Small intestine (tissue), 7 donors: Measurements from ENCODE around the gene ACTN4. TPM values are rescaled to one million over a fixed set of nuclear protein-coding genes. Genes with fewer than 3 reads are reported as not detected.

Experiments used
- DNase-seq, 2 donors: peaks; one replicate each; pipeline versions ENCODE4 v3.0.0 to v3.0.0-alpha.2; 2013
- FAIRE-seq: peaks from 2 replicates; lab custom pipeline; 2012; peaks lifted over from hg19 to GRCh38; lab: Jason Lieb, UNC
- H3K27ac ChIP-seq, 3 donors: one replicate each; pipeline ENCODE4 v1.5.1; 2013; ENCODE audit warnings: low read length in 2 of 3, mild to moderate bottlenecking in 2 of 3, control low read depth in 1 of 3, inconsistent platforms in 1 of 3, low read depth in 1 of 3, moderate library complexity in 1 of 3
- H3K27me3 ChIP-seq, 3 donors: one replicate each; pipeline ENCODE4 v1.6.1; 2013; ENCODE audit warnings: low read length in 3 of 3, inconsistent platforms in 1 of 3; ENCODE audit not compliant: control insufficient read depth in 3 of 3, insufficient read depth in 3 of 3
- H3K36me3 ChIP-seq, 3 donors: one replicate each; pipeline ENCODE4 v1.6.1; 2013; ENCODE audit warnings: low read length in 3 of 3, inconsistent platforms in 1 of 3, low read depth in 1 of 3, mild to moderate bottlenecking in 1 of 3, moderate library complexity in 1 of 3; ENCODE audit not compliant: control insufficient read depth in 3 of 3, insufficient read depth in 2 of 3
- H3K4me1 ChIP-seq, 3 donors: one replicate each; pipeline ENCODE4 v1.6.1; 2013; ENCODE audit warnings: low read length in 2 of 3, inconsistent platforms in 1 of 3, low read depth in 1 of 3, mild to moderate bottlenecking in 1 of 3, moderate library complexity in 1 of 3; ENCODE audit not compliant: control insufficient read depth in 3 of 3, insufficient read depth in 2 of 3
- H3K4me3 ChIP-seq, 3 donors: one replicate each; pipeline ENCODE4 v1.5.1; 2013; ENCODE audit warnings: low read length in 3 of 3, control low read depth in 1 of 3, inconsistent platforms in 1 of 3, low read depth in 1 of 3, mild to moderate bottlenecking in 1 of 3, moderate library complexity in 1 of 3
- H3K9me3 ChIP-seq, 2 donors: one replicate each; pipeline ENCODE4 v1.6.1; 2013; ENCODE audit warnings: low read depth in 1 of 2, low read length in 1 of 2; ENCODE audit not compliant: control insufficient read depth in 2 of 2, insufficient read depth in 1 of 2
- WGBS, 3 donors: extraction: QIAGEN DNeasy Blood & Tissue Kit; methylation state at CpG; one replicate each; pipeline ENCODE4 v1.1.7; 2013; 5-methylcytosine and 5-hydroxymethylcytosine counted together
- polyA plus RNA-seq, 4 donors: library from polyadenylated mRNA; stranded (reverse) in 3 of 4; unstranded in 1 of 4; fragments of 200-250 nt in 3 of 4; fragments of 120-200 nt in 1 of 4; gene quantifications; one replicate each; pipeline versions ENCODE4 v1.2.1 to v1.2.3, GENCODE V29; 2013
- donor health status: healthy with polysubstance abuse.
- donor health status: control.
- donor health status: control.
- donor health status: Bipolar disorder and iron deficiency.
- donor health status: healthy.

ACTN4 gene
- polyA plus RNA-seq, 4 donors: 188 to 790 (median 308) TPM

DNA sequence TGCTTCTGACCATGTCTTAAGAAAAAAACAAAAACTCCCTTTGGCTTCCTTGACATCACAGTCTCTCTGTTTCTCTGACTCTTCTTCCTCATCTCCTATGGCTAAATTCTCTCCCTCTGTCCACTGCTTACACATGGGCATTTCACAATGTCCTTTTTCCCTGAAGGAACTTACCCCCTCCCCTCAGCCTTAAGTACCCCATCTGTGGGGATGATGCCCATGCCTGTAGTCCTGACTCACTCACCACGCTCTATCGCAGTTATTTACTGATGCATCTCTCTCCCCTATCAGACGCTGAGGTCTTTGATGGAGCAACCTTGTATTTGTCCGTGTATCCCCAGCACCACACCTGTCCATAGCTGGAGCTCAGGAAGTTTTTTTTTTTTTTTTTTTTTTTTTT lies 32.4 kb downstream of the ACTN4 start:
- Histone ChIP-seq H3K9me3 (no peaks in the 10 kb centered on the region), H3K27me3 (no peaks in the 10 kb centered on the region), H3K4me1 (peaks cover 32 to 94% (median 63%) of the 10 kb centered on the region in 3 donors), H3K36me3 (peaks cover 0 to 80% (median 0%) of the 10 kb centered on the region in 3 donors), H3K4me3 (no peak overlapping the region), H3K27ac (peak overlapping the region; percentile 78 to 99 (median 83))
- FAIRE-seq: no peak
- 35 to 66% (median 36%) methylated on average over 4 of the region's 4 CpGs for WGBS, 3 donors
- DNase-seq: no peak

DNA sequence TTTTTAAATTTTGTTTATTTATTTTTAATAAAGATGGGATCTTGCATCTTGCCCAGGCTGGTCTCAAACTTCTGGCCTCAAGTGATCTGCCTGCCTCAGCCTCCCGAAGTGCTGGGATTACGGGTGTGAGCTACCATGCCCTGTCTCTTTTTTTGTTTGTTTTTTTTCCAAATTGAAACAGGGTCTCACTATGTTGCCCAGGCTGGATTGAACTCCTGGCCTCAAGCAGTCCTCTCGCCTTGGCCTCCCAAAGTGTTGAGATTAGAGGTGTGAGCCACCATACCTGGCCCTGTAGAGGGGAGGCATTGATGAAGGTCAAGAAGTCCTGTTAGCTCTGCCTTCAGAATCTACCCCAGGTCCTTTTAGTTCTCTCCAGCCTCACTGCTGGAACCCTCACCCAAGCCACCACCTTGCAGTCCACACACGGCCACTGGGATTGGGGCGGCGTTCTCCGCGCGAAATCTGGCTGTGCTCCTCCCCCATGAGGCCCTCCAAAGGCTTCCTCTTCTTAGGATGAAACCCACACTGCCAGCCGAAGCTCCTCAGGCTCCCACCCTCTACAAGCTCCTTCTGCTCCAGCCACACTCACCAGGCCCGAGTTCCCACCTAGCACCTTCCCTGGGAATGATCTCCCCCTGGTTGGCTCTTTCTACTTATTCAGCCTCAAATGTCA lies 34.9 kb downstream of the ACTN4 start:
- Histone ChIP-seq H3K4me3 (no peak overlapping the region), H3K9me3 (no peaks in the 10 kb centered on the region), H3K27me3 (no peaks in the 10 kb centered on the region), H3K27ac (peak overlapping the region; percentile 95 to 99 (median 99)), H3K36me3 (peaks cover 0 to 81% (median 0%) of the 10 kb centered on the region in 3 donors), H3K4me1 (peaks cover 32 to 93% (median 54%) of the 10 kb centered on the region in 3 donors)
- FAIRE-seq (no peak), DNase-seq (no peak)
- 88 to 96% (median 90%) methylated on average over 11 of the region's 11 CpGs for WGBS, 3 donors

DNA sequence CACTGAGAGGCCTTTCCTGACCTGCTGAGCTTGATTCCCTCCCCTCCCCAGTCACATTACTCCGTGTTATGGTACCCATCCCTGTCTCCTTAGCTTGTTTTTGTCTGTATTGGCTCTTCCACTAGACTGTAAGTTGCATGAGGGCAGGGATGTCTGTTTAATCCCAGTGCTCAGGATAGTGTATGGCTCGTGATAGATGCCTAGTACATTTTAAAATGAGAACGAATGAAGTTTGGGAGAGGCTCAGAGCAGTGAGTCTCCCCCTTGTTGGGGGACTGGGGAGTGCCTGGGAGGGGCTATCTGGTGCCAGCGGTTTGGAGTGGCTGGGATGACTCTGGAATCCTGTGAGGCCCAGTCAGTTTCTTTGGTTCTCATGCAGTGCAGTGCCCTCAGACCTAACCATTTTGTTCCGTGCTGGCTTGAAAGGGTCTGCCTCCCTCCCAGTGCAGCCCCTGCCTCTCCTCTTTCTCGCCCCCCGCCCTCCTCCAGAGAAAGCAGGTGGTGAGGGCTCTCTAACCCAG lies 35.5 kb downstream of the ACTN4 start:
- peaks cover 30 to 93% (median 51%) of the 10 kb centered on the region in 3 donors for H3K4me1 ChIP-seq
- H3K4me3 ChIP-seq: no peak overlapping the region
- DNase-seq: no peak
- no peaks in the 10 kb centered on the region for H3K27me3 ChIP-seq
- peak overlapping the region; percentile 95 to 99 (median 99) for H3K27ac ChIP-seq
- no peak for FAIRE-seq
- H3K36me3 ChIP-seq: peaks cover 0 to 76% (median 0%) of the 10 kb centered on the region in 3 donors
- no peaks in the 10 kb centered on the region for H3K9me3 ChIP-seq
- 50 to 73% (median 72%) methylated on average over 7 of the region's 7 CpGs for WGBS, 3 donors

DNA sequence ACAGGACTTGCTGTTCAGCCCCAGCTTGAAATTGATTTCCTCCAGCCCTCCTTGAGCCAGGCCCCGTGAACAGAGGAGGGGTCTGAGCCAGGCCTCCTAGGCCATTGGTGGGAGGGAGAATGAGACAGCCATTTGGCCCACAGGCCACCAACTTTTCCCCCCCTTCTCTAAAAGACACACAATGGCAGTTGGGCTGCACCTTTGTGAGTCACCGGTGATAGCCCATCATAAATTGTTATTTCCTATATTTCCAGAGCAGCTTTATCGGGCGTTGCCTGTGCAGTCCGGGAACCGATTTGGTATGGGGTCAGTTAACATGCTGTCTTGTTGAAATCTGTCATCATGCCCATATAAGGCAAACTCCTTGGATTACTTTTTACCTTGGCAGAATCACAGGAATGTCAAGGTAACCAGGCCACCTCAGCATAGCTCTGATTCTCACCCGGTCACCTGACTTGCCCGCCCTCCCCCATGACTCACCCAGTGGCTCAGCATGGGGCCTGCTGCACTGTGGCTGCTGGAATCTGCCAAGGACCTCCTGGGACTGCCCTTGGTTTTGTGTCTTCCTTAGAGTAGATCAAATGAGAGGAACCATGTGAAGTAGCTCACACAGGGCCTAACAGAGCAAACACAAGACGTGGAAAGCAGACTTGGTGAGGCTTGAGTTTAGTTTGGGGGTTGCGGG lies 36.1 kb downstream of the ACTN4 start:
- H3K27ac ChIP-seq: peak overlapping the region; percentile 95 to 99 (median 99)
- H3K36me3 ChIP-seq: peaks cover 0 to 76% (median 0%) of the 10 kb centered on the region in 3 donors
- WGBS, 3 donors: 9 to 36% (median 18%) methylated on average over 10 of the region's 10 CpGs
- no peaks in the 10 kb centered on the region for H3K27me3 ChIP-seq
- H3K9me3 ChIP-seq: no peaks in the 10 kb centered on the region
- peaks cover 30 to 92% (median 46%) of the 10 kb centered on the region in 3 donors for H3K4me1 ChIP-seq
- FAIRE-seq (no peak), DNase-seq (peak; percentile 97 to 99)
- H3K4me3 ChIP-seq: no peak overlapping the region

DNA sequence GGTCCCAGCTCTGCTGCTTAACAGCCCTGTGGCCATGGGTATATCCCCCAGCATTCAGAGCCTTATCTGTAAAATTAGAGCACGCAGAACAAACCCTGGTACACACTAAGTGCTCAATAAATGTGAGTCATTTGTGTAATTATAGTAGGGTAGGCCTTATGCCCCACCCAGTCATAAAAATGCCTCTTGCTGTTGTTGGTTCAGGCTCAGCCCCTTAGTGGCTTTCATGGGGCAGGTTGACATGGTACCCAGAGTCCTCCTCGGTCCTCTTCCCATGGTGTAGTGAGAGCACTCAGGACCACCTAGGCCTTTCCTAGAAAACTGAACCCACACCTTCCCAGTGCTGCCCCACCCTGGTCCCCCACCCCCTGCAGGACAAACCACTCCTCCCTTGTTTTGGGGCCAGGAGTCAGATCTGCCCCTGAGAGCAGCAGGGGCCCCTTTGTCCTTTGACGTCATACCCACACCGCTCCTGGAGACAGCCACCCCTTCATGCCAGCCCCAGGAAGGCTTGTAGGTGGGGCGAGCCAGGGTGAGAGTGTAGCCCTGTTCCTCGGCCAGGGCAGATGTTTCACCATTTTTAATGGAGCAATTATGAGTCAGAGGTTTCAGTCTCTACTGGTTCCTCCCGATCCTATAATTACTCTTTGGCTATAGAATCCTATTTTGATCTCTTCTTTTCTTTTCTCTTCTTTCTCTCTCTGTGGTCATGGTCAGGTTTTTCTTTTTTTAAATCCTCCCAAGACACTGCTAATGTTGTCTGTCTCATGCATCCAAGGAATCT lies 36.8 kb downstream of the ACTN4 start:
- Histone ChIP-seq H3K27ac (peak overlapping the region; percentile 93 to 99 (median 99)), H3K9me3 (no peaks in the 10 kb centered on the region), H3K27me3 (no peaks in the 10 kb centered on the region), H3K4me1 (peaks cover 26 to 92% (median 40%) of the 10 kb centered on the region in 3 donors), H3K36me3 (peaks cover 0 to 71% (median 0%) of the 10 kb centered on the region in 3 donors), H3K4me3 (no peak overlapping the region)
- FAIRE-seq (no peak), DNase-seq (peak; percentile 95 to 97)
- 0 to 32% (median 19%) methylated on average over 7 of the region's 7 CpGs for WGBS, 3 donors

DNA sequence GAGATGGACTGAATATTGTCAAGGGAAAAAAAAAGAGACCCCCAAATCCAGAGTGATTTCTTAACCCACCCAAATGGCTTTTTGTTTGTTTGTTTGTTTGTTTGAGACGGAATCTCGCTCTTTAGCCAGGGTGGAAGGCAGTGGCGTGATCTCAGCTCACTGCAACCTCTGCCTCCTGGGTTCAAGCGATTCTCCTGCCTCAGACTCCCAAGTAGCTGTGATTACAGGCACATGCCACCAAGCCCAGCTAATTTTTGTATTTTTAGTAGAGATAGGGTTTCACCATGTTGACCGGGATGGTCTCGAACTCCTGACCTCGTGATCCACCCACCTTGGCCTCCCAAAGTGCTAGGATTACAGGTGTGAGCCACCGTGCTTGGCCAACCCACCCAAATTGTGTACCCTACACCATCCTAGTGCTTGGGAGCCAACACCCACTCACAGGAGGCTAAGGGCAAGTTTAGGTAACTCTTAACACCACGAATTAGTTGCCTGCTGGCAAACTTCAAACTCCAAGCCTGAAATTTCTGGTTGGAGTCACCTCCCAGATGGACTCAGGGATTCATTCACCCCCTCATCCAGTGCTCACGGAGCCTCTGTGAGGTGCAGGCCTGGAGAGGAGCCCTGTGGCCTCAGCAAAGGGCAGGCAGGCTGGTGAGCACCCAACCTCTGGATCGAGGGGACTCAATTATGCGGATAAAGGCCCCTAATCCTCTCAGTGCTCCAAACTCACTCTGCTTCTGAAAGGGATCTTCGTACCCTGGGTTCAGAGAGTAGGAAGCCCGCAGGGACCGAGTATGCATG lies 37.6 kb downstream of the ACTN4 start:
- 53 to 69% (median 65%) methylated on average over 15 of the region's 15 CpGs for WGBS, 3 donors

DNA sequence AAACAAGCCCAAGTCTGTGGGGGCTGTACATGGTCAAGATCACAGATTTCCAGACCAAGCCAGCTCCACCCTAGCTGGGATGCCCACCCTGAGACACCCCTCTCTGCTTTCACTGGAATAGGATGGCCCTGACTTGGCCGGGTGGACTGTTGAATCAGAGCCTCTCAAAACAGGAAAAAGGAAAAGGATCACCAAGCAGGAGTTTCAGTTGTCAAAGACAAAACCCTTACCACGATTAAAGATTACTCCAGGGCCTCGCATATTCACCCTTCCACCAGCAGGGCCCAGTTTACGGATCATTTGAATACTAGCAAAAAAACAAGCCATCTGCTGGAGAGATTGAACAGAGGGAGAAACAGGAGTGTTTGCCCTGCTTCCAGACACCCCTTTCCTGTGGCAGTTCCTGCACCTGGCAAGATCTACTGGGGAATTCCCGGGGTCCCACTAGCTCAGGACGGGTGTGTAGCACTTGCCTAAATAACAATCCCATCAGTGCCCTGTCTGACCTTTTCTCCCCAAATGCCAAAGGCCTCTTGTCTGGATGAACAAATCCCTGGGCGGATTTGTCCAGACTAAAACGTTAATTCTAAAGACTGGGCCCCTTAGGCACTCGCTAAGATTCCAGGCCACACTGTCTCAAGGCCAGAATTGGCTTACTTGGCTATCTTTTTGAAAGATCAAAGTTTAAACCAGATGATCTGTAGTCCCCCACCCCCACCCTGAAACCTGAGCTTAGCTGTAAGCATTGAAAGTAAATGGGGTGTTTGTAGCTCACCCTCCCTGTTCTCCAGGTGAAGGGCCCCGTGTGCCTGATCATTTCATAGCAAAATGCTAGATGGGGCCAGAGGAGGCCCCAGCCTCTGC lies 38.4 kb downstream of the ACTN4 start:
- H3K27me3 ChIP-seq: no peaks in the 10 kb centered on the region
- peaks cover 0 to 72% (median 2%) of the 10 kb centered on the region in 3 donors for H3K36me3 ChIP-seq
- H3K9me3 ChIP-seq: no peaks in the 10 kb centered on the region
- FAIRE-seq (no peak), DNase-seq (peak; percentile 77 to 86)
- peak overlapping the region; percentile 93 to 99 (median 99) for H3K27ac ChIP-seq
- WGBS, 3 donors: 6 to 23% (median 11%) methylated on average over 10 of the region's 10 CpGs
- H3K4me3 ChIP-seq: no peak overlapping the region
- H3K4me1 ChIP-seq: peaks cover 26 to 85% (median 44%) of the 10 kb centered on the region in 3 donors

More for the DNA sequence above, 37.6 kb downstream of the ACTN4 start:
- FAIRE-seq (no peak), DNase-seq (no peak)
- H3K9me3 ChIP-seq: no peaks in the 10 kb centered on the region
- peak overlapping the region; percentile 93 to 99 (median 99) for H3K27ac ChIP-seq
- H3K4me3 ChIP-seq: no peak overlapping the region
- no peaks in the 10 kb centered on the region for H3K27me3 ChIP-seq
- H3K36me3 ChIP-seq: peaks cover 0 to 71% (median 0%) of the 10 kb centered on the region in 3 donors
- peaks cover 26 to 89% (median 39%) of the 10 kb centered on the region in 3 donors for H3K4me1 ChIP-seq
